ENCODE results near the gene CGNL1.

- TF ChIP-seq CTCF (IDR thresholded peaks at IDR 0.05; ENCODE audit: insufficient read depth, low read length, poor library complexity, severe bottlenecking) (no peak), EZH2phosphoT487 (conservative IDR thresholded peaks at IDR 0.05; ENCODE audit: low read length) (no peak)
Measured at GRCh38 chr15:57386976-57387375, 10.7 kb downstream of the CGNL1 start.

All from SU-DHL-6 (cell line).